ENCODE data around the gene CLP1. TPM values are rescaled to one million over a fixed set of nuclear protein-coding genes. Genes with fewer than 3 reads are reported as not detected.

CLP1 gene
- polyA plus RNA-seq, 3 donors: 7.6 to 17.9 (median 12.9) TPM

DNA sequence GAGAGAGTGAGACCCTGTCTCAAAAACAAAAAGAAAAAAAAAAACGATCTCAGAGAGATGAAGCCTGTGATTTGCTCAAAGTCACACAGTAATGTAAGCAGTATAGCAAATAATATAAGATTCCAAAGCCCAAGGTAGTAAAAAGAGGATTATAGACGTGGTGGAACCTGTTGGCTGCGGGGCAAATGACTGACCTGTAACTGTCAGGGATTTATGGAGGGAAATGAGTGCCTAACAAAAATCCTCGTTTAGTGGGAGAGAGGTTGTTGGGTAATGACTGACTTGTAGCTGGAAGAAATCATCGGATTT is 723 bp upstream of the CLP1 start:
- Histone ChIP-seq H2AFZ (ENCODE audit: insufficient read depth, low read depth, low read length, poor library complexity, severe bottlenecking) (peak overlapping the region; percentile 99), H3K79me2 (ENCODE audit: insufficient read depth, low read length) (peaks cover 39% of the 10 kb centered on the region), H4K20me1 (ENCODE audit: insufficient read depth, low read length) (peaks cover 14% of the 10 kb centered on the region), H3K4me2 (replicated peaks; ENCODE audit: extremely low read depth, low read length, poor library complexity, severe bottlenecking) (peak overlapping the region; percentile 88), H3K4me3 (replicated peaks in 1 of 3; ENCODE audit: low read depth in 2 of 3, low read length in 3 of 3) (peak overlapping the region; percentile 51 to 98 (median 89)), H3K9ac (ENCODE audit: insufficient read depth, low read length, poor library complexity, severe bottlenecking) (peak overlapping the region; percentile 70), H3K36me3 (replicated peaks in 1 of 2; ENCODE audit: control insufficient read depth in 1 of 2, insufficient read depth in 2 of 2, low read length in 2 of 2) (peaks cover 23 to 27% of the 10 kb centered on the region in 2 donors), H3K27me3 (ENCODE audit: control insufficient read depth in 2 of 2, insufficient read depth in 2 of 2, low read length in 2 of 2) (no peaks in the 10 kb centered on the region), H3K4me1 (ENCODE audit: control insufficient read depth in 1 of 2, insufficient read depth in 2 of 2, low read length in 2 of 2) (peaks cover 38 to 41% of the 10 kb centered on the region in 2 donors), H3K9me3 (replicated peaks in 1 of 2; ENCODE audit: control insufficient read depth in 1 of 2, insufficient read depth in 1 of 2, low read length in 2 of 2) (no peaks in the 10 kb centered on the region), H3K27ac (ENCODE audit: low read depth in 1 of 2, low read length in 2 of 2) (peak overlapping the region; percentile 61 to 88)
- DNase-seq: no peak
- Mint-ChIP-seq H3K27me3 (ENCODE audit: low read depth in 3 of 3) (peaks cover 0 to 3% (median 0%) of the 10 kb centered on the region in 3 donors), H3K36me3 (peaks cover 25 to 28% of the 10 kb centered on the region in 2 donors), H3K27ac (peak overlapping the region; percentile 51 to 97 (median 93)), H3K4me1 (peaks cover 31% of the 10 kb centered on the region), H3K4me3 (peak overlapping the region; percentile 86 to 99), H3K9me3 (no peaks in the 10 kb centered on the region)
- intact Hi-C loops (cut with micrococcal nuclease): loop anchor here in 1 of 2 donors (1.0 kb wide), 1 partner anchor 10 kb away; no protein-coding TSS in a partner anchor
- WGBS (ENCODE audit: insufficient coverage): no CpG with 5 or more reads among the region's 5 CpGs
- TF ChIP-seq, protein P1, sequence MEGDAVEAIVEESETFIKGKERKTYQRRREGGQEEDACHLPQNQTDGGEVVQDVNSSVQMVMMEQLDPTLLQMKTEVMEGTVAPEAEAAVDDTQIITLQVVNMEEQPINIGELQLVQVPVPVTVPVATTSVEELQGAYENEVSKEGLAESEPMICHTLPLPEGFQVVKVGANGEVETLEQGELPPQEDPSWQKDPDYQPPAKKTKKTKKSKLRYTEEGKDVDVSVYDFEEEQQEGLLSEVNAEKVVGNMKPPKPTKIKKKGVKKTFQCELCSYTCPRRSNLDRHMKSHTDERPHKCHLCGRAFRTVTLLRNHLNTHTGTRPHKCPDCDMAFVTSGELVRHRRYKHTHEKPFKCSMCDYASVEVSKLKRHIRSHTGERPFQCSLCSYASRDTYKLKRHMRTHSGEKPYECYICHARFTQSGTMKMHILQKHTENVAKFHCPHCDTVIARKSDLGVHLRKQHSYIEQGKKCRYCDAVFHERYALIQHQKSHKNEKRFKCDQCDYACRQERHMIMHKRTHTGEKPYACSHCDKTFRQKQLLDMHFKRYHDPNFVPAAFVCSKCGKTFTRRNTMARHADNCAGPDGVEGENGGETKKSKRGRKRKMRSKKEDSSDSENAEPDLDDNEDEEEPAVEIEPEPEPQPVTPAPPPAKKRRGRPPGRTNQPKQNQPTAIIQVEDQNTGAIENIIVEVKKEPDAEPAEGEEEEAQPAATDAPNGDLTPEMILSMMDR (IDR thresholded peaks at IDR 0.05): no peak

DNA sequence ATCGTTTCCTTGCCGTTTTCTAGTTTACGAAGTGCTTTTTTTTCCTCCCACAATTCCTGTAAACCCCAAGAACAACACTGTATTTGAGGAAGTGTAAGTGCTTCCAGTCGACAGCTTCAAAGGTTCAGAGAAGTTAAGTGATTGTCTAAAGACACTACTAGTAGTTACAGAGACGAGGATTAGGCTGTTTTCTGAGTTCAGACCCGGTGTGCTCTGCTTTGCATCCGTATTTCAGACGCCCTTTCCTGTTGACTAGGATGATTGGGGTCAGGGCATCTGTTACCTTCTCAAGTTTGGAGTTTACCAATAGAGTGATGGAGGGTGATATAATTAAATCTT is 430 bp downstream of the CLP1 start:
- Histone ChIP-seq H3K9ac (ENCODE audit: insufficient read depth, low read length, poor library complexity, severe bottlenecking) (peak overlapping the region; percentile 70), H3K27ac (ENCODE audit: low read depth in 1 of 2, low read length in 2 of 2) (peak overlapping the region; percentile 61 to 88), H3K27me3 (ENCODE audit: control insufficient read depth in 2 of 2, insufficient read depth in 2 of 2, low read length in 2 of 2) (no peaks in the 10 kb centered on the region), H3K9me3 (replicated peaks in 1 of 2; ENCODE audit: control insufficient read depth in 1 of 2, insufficient read depth in 1 of 2, low read length in 2 of 2) (no peaks in the 10 kb centered on the region), H4K20me1 (ENCODE audit: insufficient read depth, low read length) (peaks cover 14% of the 10 kb centered on the region), H3K4me3 (replicated peaks in 1 of 3; ENCODE audit: low read depth in 2 of 3, low read length in 3 of 3) (peak overlapping the region; percentile 70 to 98 (median 89)), H3K4me1 (ENCODE audit: control insufficient read depth in 1 of 2, insufficient read depth in 2 of 2, low read length in 2 of 2) (peaks cover 29 to 33% of the 10 kb centered on the region in 2 donors), H2AFZ (ENCODE audit: insufficient read depth, low read depth, low read length, poor library complexity, severe bottlenecking) (peak overlapping the region; percentile 99), H3K79me2 (ENCODE audit: insufficient read depth, low read length) (peaks cover 39% of the 10 kb centered on the region), H3K36me3 (replicated peaks in 1 of 2; ENCODE audit: control insufficient read depth in 1 of 2, insufficient read depth in 2 of 2, low read length in 2 of 2) (peaks cover 33 to 38% of the 10 kb centered on the region in 2 donors), H3K4me2 (replicated peaks; ENCODE audit: extremely low read depth, low read length, poor library complexity, severe bottlenecking) (peak overlapping the region; percentile 88)
- intact Hi-C loops (cut with micrococcal nuclease): no loop called here
- peaks cover 21% of the 10 kb centered on the region for H3K4me1 Mint-ChIP-seq
- H3K4me3 Mint-ChIP-seq: peak overlapping the region; percentile 86 to 99
- WGBS (ENCODE audit: insufficient coverage): 0% methylated on average over 4 of the region's 8 CpGs
- TF ChIP-seq, protein P1 (IDR thresholded peaks at IDR 0.05): no peak
- H3K9me3 Mint-ChIP-seq: no peaks in the 10 kb centered on the region
- peaks cover 0 to 3% (median 0%) of the 10 kb centered on the region in 3 donors for H3K27me3 Mint-ChIP-seq (ENCODE audit: low read depth in 3 of 3)
- peaks cover 35 to 39% of the 10 kb centered on the region in 2 donors for H3K36me3 Mint-ChIP-seq
- peak overlapping the region; percentile 91 to 97 (median 95) for H3K27ac Mint-ChIP-seq
- no peak for DNase-seq
